Activated CD4-positive, alpha-beta T cell treated with anti-CD3 and anti-CD28 coated beads, Interleukin-2, amount 50 U/mL, for 48 hours (primary cell): ENCODE data around the gene UBA1.
"Not testable (repeated sequence)": the region's sequence is repeated elsewhere in the genome, so short reads cannot be mapped to it uniquely, and the experiment has no call there.

Source experiments
- DNase-seq, 2 experiments: peaks; one replicate each; pipeline ENCODE4 v3.0.0-alpha.2; 2020

The UBA1 gene

GRCh38 chrX:47232197-47232802, 38.7 kb downstream of the UBA1 start:
- DNase-seq, result no peak

- DNase-seq, result peak; percentile 12 to 26
Measured at GRCh38 chrX:47232803-47233332, 39.2 kb downstream of the UBA1 start, which contains the start of gene USP11. Gene USP11, plus strand, starts transcription at chrX:47233009. Its CDS starts 35 bp downstream, at chrX:47233044.

- DNase-seq, result peak; percentile 90 to 91
Measured at GRCh38 chrX:47233333-47234113, 39.9 kb downstream of the UBA1 start.

GRCh38 chrX:47234583-47234982, 41.0 kb downstream of the UBA1 start:
- no peak for DNase-seq

GRCh38 chrX:47235691-47236103, 42.1 kb downstream of the UBA1 start:
- DNase-seq, result no peak

GRCh38 chrX:47239199-47239598, 45.6 kb downstream of the UBA1 start:
- DNase-seq, result no peak

- no peak for DNase-seq
Measured at GRCh38 chrX:47239898-47240545, 46.4 kb downstream of the UBA1 start.

- DNase-seq, result no peak
Measured at GRCh38 chrX:47240619-47241018, 47.0 kb downstream of the UBA1 start.

GRCh38 chrX:47241201-47242011, 47.8 kb downstream of the UBA1 start:
- DNase-seq, result no peak

- no peak for DNase-seq
Measured at GRCh38 chrX:47242321-47242720, 48.7 kb downstream of the UBA1 start.

- no peak for DNase-seq
Measured at GRCh38 chrX:47243351-47243750, 49.7 kb downstream of the UBA1 start.

GRCh38 chrX:47244676-47245075, 51.0 kb downstream of the UBA1 start:
- DNase-seq, result no peak

- no peak for DNase-seq
Measured at GRCh38 chrX:47245156-47245555, 51.5 kb downstream of the UBA1 start.

- DNase-seq, result peak; percentile 11 to 23
Measured at GRCh38 chrX:47247206-47247998, 53.8 kb downstream of the UBA1 start.

- DNase-seq, result no peak
Measured at GRCh38 chrX:47247999-47248320, 54.3 kb downstream of the UBA1 start.

GRCh38 chrX:47248576-47248975, 54.9 kb downstream of the UBA1 start:
- DNase-seq, result no peak

- no peak for DNase-seq
Measured at GRCh38 chrX:47250017-47250347, 56.4 kb downstream of the UBA1 start.

- not testable (repeated sequence) for DNase-seq
Measured at GRCh38 chrX:47257620-47258019, 64.0 kb downstream of the UBA1 start.
